ENCODE data around the gene COL18A1.

Gene COL18A1

DNA sequence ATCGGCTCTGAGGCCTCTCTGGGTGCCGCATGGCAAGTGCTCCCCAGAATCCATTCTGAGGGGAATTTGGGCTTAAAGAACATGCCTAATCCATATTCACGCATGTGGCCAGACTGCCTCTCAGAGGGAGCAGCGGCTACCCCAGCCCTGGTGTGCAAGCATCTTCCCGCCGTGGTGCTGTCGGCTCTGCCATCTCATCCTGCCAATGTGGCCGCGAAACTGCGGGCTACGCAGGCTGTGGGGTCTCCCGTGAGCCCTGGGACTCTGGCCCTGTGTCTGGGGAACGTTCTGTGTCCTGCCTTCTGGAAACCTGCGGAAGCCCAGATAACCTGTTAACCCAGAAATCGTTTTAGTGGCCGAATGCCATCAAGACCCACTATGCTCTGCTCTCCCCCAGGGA is 76.6 kb downstream of the COL18A1 start:
- POLR2A ChIA-PET: no interaction called here
- TF ChIP-seq TARDBP (IDR thresholded peaks at IDR 0.05) (no peak), ARNT (IDR thresholded peaks at IDR 0.05) (no peak)
- CTCF ChIA-PET: no interaction called here
- no peak for DNase-seq (ENCODE audit: extremely low spot score)

GRCh38 chr21:45481977-45482898 is 77.3 kb downstream of the COL18A1 start:
- TF ChIP-seq ZNF384 (IDR thresholded peaks at IDR 0.05) (no peak), BHLHE40 (IDR thresholded peaks at IDR 0.05; ENCODE audit: borderline replicate concordance) (no peak), SP1 (IDR thresholded peaks at IDR 0.05) (no peak), NFRKB (IDR thresholded peaks at IDR 0.05) (no peak), FOXM1 (IDR thresholded peaks at IDR 0.05; ENCODE audit: borderline replicate concordance) (no peak), CTBP1 (IDR thresholded peaks at IDR 0.05; ENCODE audit: borderline replicate concordance) (no peak), LEF1 (IDR thresholded peaks at IDR 0.05; ENCODE audit: borderline replicate concordance) (no peak)
- TF ChIP-seq, protein P1, sequence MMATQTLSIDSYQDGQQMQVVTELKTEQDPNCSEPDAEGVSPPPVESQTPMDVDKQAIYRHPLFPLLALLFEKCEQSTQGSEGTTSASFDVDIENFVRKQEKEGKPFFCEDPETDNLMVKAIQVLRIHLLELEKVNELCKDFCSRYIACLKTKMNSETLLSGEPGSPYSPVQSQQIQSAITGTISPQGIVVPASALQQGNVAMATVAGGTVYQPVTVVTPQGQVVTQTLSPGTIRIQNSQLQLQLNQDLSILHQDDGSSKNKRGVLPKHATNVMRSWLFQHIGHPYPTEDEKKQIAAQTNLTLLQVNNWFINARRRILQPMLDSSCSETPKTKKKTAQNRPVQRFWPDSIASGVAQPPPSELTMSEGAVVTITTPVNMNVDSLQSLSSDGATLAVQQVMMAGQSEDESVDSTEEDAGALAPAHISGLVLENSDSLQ (IDR thresholded peaks at IDR 0.05): no peak
- POLR2A ChIA-PET: no interaction called here
- CTCF ChIA-PET: no interaction called here
- no peak for DNase-seq (ENCODE audit: extremely low spot score)

DNA sequence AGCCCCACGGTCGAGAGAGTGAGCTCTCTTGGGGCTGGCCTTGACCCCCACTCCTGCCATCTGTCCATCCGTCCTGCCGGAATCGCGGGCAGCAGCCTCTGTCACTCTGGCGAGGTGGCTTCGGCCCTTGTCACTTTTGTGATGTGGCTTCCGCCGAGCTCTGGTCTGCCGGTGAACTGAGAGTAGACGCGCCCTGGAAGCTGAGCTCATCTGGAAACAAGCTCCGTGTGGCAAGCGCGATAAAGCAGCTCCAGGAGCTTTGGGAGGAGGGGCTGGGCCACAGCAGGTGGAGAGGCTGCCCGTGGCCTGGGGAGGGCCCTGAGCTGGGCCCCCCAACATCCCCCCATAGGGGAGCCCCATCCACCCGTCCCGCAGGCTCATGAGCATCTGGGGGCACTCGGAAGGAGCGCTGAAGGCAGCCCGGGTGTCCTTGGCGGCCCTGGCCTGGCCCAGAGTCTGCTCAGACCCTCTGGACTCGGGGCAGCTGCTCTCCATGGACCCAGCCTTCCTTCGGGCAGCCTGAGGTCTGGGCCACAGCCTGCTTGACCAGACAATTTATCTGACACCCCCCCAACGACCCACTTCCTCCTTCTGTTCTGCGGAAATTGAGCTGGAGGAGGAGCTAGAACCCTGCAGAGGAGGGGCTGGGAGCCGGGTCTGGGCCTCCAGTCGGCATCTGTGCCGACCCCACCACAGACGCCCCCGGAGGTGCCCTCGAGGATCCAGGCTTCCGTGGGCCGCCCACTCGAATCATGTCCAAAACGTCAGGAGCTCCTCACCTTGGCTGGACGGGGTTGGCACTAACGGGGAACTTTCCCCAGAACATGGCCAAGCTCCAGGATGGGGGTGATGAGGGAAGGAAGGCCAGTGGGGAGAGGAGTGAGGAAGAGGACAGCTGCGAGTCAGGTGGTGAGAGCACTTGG is 78.2 kb downstream of the COL18A1 start:
- no peak for DNase-seq (ENCODE audit: extremely low spot score)
- TF ChIP-seq CTBP1 (IDR thresholded peaks at IDR 0.05; ENCODE audit: borderline replicate concordance): no peak
- TF ChIP-seq FOXM1 (IDR thresholded peaks at IDR 0.05; ENCODE audit: borderline replicate concordance): no peak
- no peak for TF ChIP-seq ARNT (IDR thresholded peaks at IDR 0.05)
- TF ChIP-seq ZNF384 (IDR thresholded peaks at IDR 0.05): no peak
- TF ChIP-seq SUZ12 (IDR thresholded peaks at IDR 0.05): no peak
- TF ChIP-seq LEF1 (IDR thresholded peaks at IDR 0.05; ENCODE audit: borderline replicate concordance): no peak
- TF ChIP-seq, protein P1 (IDR thresholded peaks at IDR 0.05): no peak
- TF ChIP-seq L3MBTL2 (conservative IDR thresholded peaks at IDR 0.05): no peak
- no peak for TF ChIP-seq HDGF (IDR thresholded peaks at IDR 0.05; ENCODE audit: borderline replicate concordance)
- TF ChIP-seq FOXA1 (IDR thresholded peaks at IDR 0.05): no peak
- no peak for TF ChIP-seq ELF4 (IDR thresholded peaks at IDR 0.05)
- no peak for TF ChIP-seq TARDBP (IDR thresholded peaks at IDR 0.05)
- no peak for TF ChIP-seq BHLHE40 (IDR thresholded peaks at IDR 0.05; ENCODE audit: borderline replicate concordance)
- no peak for TF ChIP-seq SP1 (IDR thresholded peaks at IDR 0.05)
- no peak for TF ChIP-seq FOXK2 (IDR thresholded peaks at IDR 0.05)
- no peak for TF ChIP-seq NFRKB (IDR thresholded peaks at IDR 0.05)
- ChIA-PET CTCF (no interaction called here), POLR2A (no interaction called here)

DNA sequence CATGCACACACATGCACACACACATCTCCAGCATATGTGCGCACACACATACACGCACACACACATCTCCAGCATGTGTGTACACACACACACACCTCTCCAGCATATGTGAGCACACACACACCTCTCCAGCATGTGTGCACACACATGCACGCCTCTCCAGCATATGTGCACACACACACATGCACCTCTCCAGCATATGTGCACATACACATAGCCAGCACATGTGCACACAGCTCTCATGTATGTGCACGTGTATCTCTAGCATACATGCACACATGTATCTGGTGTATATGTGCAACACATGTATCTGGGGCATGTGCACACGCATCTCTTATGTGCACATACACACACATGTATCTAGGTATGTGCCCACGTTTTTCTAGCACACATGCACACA is 79.4 kb downstream of the COL18A1 start:
- CTCF ChIA-PET: no interaction called here
- no peak for TF ChIP-seq BHLHE40 (IDR thresholded peaks at IDR 0.05; ENCODE audit: borderline replicate concordance)
- no peak for TF ChIP-seq ARNT (IDR thresholded peaks at IDR 0.05)
- TF ChIP-seq ZNF384 (IDR thresholded peaks at IDR 0.05): no peak
- no peak for TF ChIP-seq LEF1 (IDR thresholded peaks at IDR 0.05; ENCODE audit: borderline replicate concordance)
- no peak for TF ChIP-seq FOXM1 (IDR thresholded peaks at IDR 0.05; ENCODE audit: borderline replicate concordance)
- TF ChIP-seq TARDBP (IDR thresholded peaks at IDR 0.05): no peak
- no peak for TF ChIP-seq SUZ12 (IDR thresholded peaks at IDR 0.05)
- TF ChIP-seq, protein P1 (IDR thresholded peaks at IDR 0.05): no peak
- TF ChIP-seq FOXA1 (IDR thresholded peaks at IDR 0.05): no peak
- TF ChIP-seq ELF4 (IDR thresholded peaks at IDR 0.05): no peak
- TF ChIP-seq FOXK2 (IDR thresholded peaks at IDR 0.05): no peak
- TF ChIP-seq CTBP1 (IDR thresholded peaks at IDR 0.05; ENCODE audit: borderline replicate concordance): no peak
- no peak for TF ChIP-seq SP1 (IDR thresholded peaks at IDR 0.05)
- no peak for TF ChIP-seq L3MBTL2 (conservative IDR thresholded peaks at IDR 0.05)

DNA sequence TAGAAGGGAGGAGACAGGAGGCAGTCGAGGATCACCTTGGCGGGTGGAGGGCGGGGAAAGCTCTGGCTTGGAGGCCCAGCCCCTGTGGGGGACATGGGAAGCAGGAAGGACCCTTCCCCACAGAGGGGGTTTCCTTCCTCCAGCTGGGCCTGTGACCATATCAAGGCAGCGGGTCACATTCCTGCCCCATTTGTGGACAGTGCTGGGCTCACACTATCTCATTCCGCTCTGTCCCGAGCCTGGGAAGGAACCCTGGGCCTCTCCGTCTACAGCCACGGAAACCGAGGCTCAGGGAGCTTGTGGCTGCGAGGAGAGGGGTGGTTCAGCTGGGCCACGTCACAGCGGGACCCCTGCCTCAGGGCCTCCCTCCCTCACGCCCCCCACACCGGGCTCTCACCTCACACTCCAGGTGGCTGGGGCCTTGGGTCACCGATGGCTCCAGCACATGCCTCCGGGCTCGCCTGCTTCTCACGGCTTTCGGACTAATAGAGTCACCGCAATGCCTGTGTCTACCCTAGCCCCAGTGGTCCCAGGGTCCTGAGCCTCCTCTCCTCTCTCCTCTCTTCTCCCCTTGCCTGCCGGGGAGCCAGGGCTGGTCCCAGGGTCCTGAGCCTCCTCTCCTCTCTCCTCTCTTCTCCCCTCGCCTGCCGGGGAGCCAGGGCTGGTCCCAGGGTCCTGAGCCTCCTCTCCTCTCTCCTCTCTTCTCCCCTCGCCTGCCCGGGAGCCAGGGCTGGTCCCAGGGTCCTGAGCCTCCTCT is 80.9 kb downstream of the COL18A1 start:
- ChIA-PET CTCF (no interaction called here), POLR2A (no interaction called here)
- DNase-seq (ENCODE audit: extremely low spot score): no peak
- no peak for TF ChIP-seq SUZ12 (IDR thresholded peaks at IDR 0.05)
- no peak for TF ChIP-seq FOXA1 (IDR thresholded peaks at IDR 0.05)
- no peak for TF ChIP-seq L3MBTL2 (conservative IDR thresholded peaks at IDR 0.05)
- no peak for TF ChIP-seq HDGF (IDR thresholded peaks at IDR 0.05; ENCODE audit: borderline replicate concordance)
- TF ChIP-seq FOXM1 (IDR thresholded peaks at IDR 0.05; ENCODE audit: borderline replicate concordance): no peak
- TF ChIP-seq, protein P1 (IDR thresholded peaks at IDR 0.05): no peak
- TF ChIP-seq ELF4 (IDR thresholded peaks at IDR 0.05): no peak
- no peak for TF ChIP-seq SP1 (IDR thresholded peaks at IDR 0.05)

More for the DNA sequence above, 79.4 kb downstream of the COL18A1 start:
- no peak for DNase-seq (ENCODE audit: extremely low spot score)
- POLR2A ChIA-PET: no interaction called here

Measured in HEK293T (cell line).